TTC549 (cell line): ENCODE results near the gene ORC2.
"Not testable (repeated sequence)": the region's sequence is repeated elsewhere in the genome, so short reads cannot be mapped to it uniquely, and the experiment has no call there.

Source experiments
- FAIRE-seq: peaks from 2 replicates; lab custom pipeline; 2012; peaks lifted over from hg19 to GRCh38; lab: Jason Lieb, UNC

ORC2 gene

GRCh38 chr2:200963124-200963917 lies at the start of gene ORC2:
Gene ORC2, minus strand, starts transcription at chr2:200963660. Its CDS starts 5,537 bp downstream, at chr2:200958123.
- peak; percentile 75 for FAIRE-seq

- no peak for FAIRE-seq
Observed at GRCh38 chr2:201008296-201008829, 44.9 kb upstream of the ORC2 start.

GRCh38 chr2:201007584-201007998 lies 44.1 kb upstream of the ORC2 start:
- no peak for FAIRE-seq

GRCh38 chr2:201006704-201007103 lies 43.2 kb upstream of the ORC2 start:
- FAIRE-seq: no peak

GRCh38 chr2:201004370-201004769 lies 40.9 kb upstream of the ORC2 start:
- no peak for FAIRE-seq

GRCh38 chr2:200993097-200993496 lies 29.6 kb upstream of the ORC2 start:
- no peak for FAIRE-seq

GRCh38 chr2:200987137-200987536 lies 23.7 kb upstream of the ORC2 start:
- no peak for FAIRE-seq

GRCh38 chr2:200985799-200986198 lies 22.3 kb upstream of the ORC2 start:
- no peak for FAIRE-seq

- no peak for FAIRE-seq
Observed at GRCh38 chr2:200976710-200977109, 13.2 kb upstream of the ORC2 start.

- FAIRE-seq: no peak
Observed at GRCh38 chr2:200975672-200976071, 12.2 kb upstream of the ORC2 start.

- FAIRE-seq: not testable (repeated sequence)
Observed at GRCh38 chr2:200970057-200970456, 6.6 kb upstream of the ORC2 start.

- FAIRE-seq: no peak
Observed at GRCh38 chr2:200968735-200969134, 5.3 kb upstream of the ORC2 start.

- no peak for FAIRE-seq
Observed at GRCh38 chr2:200968162-200968561, 4.7 kb upstream of the ORC2 start.

- FAIRE-seq: no peak
Observed at GRCh38 chr2:200966770-200967169, 3.3 kb upstream of the ORC2 start.

GRCh38 chr2:200964498-200964897 lies 1.0 kb upstream of the ORC2 start:
- FAIRE-seq: no peak

GRCh38 chr2:200963918-200964252 lies 425 bp upstream of the ORC2 start:
- not testable (repeated sequence) for FAIRE-seq

- FAIRE-seq: no peak
Observed at GRCh38 chr2:200962811-200963123, 693 bp downstream of the ORC2 start.

GRCh38 chr2:200961674-200962073 lies 1.8 kb downstream of the ORC2 start:
- no peak for FAIRE-seq

- FAIRE-seq: no peak
Observed at GRCh38 chr2:200950378-200950777, 13.1 kb downstream of the ORC2 start.

GRCh38 chr2:200945395-200945729 lies 18.1 kb downstream of the ORC2 start:
- FAIRE-seq: no peak

- FAIRE-seq: no peak
Observed at GRCh38 chr2:200944467-200945394, 18.7 kb downstream of the ORC2 start.

- FAIRE-seq: no peak
Observed at GRCh38 chr2:200943527-200944105, 19.8 kb downstream of the ORC2 start.

- FAIRE-seq: no peak
Observed at GRCh38 chr2:200939832-200940231, 23.6 kb downstream of the ORC2 start.
